Stimulated activated CD4-positive, alpha-beta T cell treated with anti-CD3 and anti-CD28 coated beads, Interleukin-12 subunit alpha, Interleukin-12 subunit beta, amount 100 ng/mL, for 4 hours (primary cell): ENCODE measurements around the gene SNX9.
"Not testable (repeated sequence)": the region's sequence is repeated elsewhere in the genome, so short reads cannot be mapped to it uniquely, and the experiment has no call there.

Source experiments
- DNase-seq: peaks from one replicate; pipeline ENCODE4 v3.0.0-alpha.2; 2020

The SNX9 gene

DNA sequence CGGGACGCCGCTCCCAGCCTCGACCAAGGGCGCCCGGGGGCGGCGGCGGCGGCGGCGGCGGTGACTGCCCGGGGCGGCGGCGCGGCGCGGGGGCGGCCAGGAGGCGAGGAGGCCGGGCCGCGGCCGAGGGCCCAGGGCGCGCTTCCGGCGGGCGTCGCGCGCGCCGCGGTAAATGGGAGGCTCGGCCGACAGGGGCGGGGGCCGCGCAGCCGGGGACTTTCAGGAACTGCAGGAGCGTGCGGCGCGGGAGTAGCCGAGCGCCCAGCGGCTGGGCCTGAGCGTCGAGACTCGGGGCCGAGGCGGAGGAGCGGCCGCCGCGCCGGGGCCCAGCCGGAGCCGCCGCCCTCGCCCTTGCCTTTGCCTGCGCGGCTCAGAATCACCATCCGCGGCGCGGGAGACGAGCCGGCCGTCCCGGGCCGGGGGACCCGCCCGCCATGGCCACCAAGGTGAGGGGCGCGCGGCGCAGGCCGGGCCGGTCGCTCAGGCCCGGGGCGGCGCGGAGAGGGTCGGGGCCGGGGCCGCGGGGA, at the start of gene SNX9:
SNX9 (plus strand) TSS at position 246 of the 527 bp plus-strand sequence; CDS start at position 435, 189 bp downstream.
- peak; percentile 59 for DNase-seq

DNA sequence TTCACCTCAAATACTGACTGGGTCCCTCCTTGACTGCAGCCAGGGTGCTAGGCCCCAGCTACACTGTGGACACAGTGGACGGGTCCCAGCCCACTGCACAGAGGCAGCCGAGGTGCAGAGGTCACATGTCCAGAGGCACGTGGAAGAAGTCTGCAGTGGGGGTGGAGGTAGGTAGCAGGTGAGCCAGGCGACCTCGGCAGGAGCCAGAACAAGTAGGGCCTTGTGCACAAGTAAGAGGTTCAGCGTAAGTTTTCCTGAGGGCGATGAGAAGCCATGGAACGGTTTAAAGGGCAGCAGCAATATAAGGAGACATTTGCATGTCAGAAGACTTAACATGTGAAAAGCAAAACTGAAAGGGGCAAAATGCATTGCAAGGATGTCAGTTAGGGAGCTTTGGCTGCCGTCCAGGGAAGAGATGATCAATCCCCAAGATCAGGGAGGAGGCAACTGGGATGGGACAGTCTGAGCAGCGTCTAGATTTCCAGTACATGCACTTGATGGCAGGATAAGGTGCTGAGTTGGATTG, 49.7 kb upstream of the SNX9 start:
- no peak for DNase-seq

GRCh38 chr6:157774153-157775135, 48.6 kb upstream of the SNX9 start:
- no peak for DNase-seq

DNA sequence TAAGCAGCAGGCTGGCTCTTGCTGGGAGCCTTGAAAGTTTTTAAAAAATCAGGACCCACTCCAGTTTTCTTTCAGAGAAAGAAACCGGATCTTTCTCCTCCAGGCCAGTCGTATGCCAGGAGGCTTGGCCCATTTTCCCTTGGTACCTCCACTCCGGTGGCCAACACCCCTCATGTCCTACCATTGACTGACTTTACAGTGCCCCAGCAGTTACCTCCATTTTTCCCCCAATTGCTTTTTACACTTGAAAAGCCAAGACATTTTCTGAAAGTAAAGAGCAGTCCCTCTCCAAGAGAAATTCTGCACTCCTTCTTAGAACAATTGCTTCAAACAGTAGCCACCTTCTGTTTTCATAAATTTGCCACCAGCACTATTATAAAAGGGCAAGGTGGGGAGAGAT, 47.7 kb upstream of the SNX9 start:
- DNase-seq, result no peak

DNA sequence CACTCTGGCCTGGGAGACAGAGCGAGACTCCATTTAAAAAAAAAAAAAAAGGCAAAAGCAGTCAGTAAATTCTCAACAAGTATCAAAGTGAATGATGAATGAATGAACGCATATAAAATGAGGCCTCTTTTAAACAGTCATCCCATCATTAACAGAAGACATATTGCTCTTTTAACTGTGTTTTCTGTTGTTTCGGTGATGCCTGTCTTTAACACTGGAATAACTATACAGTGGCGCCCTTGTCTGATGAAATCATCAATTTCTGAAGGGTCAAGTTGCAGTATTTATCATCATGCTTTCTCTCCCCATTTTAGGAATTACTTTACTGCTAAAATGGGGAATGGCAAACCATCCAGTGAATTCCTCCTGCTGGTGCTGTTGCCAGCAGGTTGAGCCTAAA, 45.7 kb upstream of the SNX9 start:
- no peak for DNase-seq

DNA sequence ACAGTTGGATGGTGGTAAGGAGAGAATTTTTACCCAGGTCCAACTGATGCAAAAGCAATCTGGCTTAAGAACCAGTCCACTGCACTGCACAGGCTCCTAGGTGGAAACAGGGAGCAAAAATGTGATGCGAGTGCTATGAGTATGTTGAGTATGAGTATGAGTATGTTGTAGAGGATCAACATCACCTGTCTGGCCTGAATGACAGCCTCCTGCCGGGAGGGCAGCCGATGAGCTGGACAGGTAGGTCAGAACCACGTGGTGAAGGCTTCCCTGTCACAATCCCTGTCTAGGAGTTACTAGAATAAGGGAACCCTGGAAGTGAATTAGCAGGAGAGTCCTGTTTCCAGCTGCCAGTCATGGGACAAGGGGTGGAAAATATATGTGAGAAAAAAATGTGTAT, 44.3 kb upstream of the SNX9 start:
- no peak for DNase-seq

DNA sequence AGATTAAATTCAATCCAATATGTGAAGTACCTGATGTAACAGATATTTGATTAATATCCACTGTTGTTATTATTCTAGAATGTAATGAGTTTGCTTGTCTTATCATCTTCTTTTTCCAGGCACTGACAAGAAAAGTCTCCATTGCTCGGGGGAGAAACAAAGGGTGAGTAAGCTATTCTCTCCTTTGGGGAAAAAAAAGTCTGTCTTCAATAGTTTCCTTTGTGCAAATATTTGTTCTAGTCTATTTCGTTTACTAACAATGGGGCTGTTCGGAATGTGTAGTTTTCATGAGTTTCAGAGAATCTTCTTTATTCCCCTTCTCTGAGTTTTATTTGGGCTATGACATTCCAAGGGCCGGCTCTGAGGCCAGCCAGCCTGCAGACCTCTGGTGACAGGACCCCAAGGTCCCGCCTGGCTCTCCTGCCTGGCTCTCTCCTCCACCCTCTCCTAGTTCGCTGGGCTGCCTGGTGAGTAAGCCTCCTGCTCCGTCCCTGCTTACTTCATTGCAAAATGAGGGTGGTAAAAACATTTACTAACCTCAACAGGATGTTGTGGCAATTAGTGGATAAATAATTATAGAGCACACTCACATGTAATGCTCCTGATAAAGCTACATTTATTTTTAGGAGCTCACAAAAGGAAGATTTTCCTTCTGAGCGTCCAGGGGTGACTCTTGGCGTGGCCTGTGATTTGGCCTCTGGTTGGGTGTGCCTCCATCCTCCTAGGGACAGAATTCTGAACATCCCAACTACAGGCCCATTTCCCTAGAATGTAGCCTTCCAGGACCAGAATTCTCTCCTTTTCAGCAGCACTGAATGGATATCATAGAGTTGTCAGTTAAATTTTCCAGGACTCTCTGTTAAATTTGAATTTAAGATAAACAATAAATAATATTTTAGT, 43.1 kb upstream of the SNX9 start:
- no peak for DNase-seq

GRCh38 chr6:157785636-157786035, 37.4 kb upstream of the SNX9 start:
- no peak for DNase-seq

DNA sequence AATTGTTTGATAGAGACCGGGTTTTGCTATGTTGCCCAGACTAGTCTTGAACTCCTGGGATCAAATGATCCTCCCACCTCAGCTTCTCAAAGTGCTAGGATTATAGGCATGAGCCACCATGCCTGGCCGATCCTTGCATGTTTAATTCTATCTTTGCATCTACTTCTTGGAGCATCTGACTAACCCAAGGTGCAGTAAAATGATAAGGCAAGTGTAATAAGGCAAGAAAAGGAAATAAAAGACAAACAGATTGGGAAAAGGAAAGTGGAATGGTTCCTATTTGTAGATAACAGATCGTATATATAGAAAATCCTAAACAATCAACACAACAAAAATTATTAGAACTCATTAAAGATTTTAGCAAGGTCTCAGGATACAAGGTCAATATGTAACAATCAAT, 36.8 kb upstream of the SNX9 start:
- no peak for DNase-seq

GRCh38 chr6:157787080-157787479, 36.0 kb upstream of the SNX9 start:
- no peak for DNase-seq

DNA sequence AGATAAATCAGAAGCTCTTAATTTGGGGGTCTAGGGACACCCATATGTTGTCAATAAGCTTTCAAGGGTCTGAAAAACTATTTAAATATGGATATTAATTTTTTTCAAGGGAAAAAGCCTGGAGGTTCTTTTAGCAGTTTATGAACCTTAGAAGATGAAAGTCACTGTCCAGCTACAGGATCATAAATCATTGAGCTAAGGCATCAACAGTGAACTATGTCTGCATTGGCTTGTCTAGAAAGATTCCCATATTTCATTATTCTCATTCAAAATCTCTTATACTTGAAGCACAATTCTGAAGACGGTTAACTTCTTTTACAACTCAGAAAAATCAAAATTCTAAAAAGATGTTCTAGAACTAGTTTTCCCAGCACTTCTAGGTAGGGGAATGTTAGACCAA, 34.9 kb upstream of the SNX9 start:
- DNase-seq, result no peak

DNA sequence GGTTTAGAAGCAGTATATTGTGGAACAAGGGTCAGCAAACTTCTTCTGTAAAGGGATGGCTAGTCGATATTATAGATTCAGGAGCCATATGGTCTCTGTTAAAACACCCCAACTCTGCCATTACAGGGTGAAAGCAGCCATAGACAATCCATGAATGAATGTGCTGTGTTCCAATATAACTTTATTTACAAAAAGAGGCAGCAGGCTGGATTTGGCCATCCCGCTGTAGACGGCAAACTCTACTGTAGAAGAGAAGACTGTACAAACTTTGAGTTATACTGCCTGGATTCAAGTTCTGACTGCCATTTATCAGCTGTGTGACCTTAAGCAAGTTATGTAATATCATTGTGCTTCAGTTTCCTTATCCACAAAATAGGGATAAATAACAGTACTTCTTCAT, 33.7 kb upstream of the SNX9 start:
- no peak for DNase-seq

DNA sequence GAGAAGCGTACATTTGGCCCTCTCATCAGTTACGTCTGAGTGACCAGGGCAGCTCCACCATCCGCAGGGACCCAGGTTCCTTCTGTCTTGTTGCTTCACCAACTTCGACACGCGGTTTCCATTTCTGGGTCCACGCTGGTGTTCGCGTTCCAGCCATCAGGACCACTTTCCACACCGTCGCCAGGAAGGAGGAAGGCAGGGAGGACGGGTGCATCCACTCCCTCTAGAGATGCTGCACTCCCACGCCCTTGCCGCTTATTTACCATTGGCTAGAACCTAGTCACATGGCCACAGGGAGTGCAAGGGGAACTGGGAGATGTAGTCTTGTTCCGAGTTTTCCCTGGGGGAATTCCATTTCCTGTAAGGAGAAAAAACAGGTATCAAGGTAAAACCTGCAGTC, 33.2 kb upstream of the SNX9 start:
- no peak for DNase-seq

- DNase-seq, result no peak
These were observed 32.4 kb upstream of the SNX9 start for GRCh38 chr6:157790548-157791160.

- no peak for DNase-seq
These were observed 31.6 kb upstream of the SNX9 start for GRCh38 chr6:157791450-157791849.

DNA sequence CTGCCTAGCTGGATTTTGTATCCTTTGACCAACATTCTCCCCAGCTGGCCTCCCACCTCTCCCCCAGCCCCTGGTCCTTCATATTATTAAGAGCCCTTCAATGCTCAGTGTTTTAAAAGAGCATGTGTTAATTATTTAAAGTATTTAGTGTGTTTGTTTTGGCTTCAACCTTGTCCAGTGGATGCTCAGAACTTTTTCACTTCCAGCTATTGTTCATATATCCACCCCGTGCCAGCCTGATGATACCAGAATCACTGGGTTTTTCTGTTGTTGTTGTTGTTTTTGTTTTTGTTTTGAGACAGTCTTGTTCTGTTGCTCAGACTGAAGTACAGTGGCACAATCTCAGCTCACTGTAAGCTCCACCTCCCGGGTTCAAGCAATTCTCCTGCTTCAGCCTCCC, 30.4 kb upstream of the SNX9 start:
- no peak for DNase-seq

DNA sequence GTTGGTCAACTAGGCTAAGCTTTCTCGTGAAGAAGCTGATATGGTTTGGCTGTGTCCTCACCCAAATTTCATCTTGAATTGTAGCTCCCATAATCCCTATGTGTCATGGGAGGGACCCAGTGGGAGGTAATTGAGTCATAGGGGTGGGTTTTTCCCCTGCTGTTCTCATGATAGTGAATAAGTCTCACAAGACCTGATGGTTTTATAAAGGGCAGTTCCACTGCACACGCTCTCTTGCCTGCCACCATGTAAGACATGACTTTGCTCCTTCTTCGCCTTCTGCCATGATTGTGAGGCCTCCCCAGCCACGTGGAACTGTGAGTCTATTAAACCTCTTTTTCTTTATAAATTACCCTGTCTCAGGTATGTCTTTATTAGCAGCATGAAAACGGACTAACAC, 29.0 kb upstream of the SNX9 start:
- DNase-seq, result not testable (repeated sequence)

DNA sequence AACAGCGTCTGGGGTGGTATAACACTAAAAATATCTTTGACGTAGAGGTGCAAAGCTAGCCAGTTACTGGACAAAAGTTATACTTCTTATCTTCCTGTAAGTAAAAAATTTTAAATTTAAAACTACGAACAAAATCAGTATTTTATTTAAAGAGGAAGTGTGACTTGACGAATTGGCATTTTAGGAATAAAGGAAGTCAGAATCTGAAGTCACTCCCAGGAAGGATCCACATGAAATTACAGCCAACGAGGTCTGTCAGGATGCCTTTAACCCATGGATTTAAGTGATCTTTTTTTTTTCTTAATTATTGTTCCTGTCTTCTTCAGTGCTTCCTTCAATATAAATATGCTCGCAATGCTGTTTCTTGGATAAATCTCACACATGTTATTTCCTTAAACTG, 27.2 kb upstream of the SNX9 start:
- no peak for DNase-seq

DNA sequence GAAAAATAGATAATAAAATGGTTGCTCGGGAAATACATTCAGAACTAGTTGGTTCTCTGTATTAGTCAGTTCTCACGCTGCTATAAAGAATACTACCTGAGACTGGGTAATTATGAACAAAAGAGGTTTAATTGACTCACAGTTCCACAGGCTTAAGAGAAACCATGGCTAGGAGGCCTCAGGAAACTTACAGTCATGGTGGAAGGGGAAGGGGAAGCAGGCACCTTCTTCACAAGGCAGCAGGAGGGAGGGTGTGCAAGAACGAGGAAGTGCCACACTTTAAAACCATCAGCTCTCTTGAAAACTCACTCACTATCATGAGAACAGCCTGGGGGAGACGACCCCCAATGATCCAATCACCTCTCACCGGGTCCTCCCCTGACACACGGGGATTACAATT, 24.2 kb upstream of the SNX9 start:
- peak; percentile 13 for DNase-seq

- not testable (repeated sequence) for DNase-seq
These were observed 23.5 kb upstream of the SNX9 start for GRCh38 chr6:157799561-157799960.

DNA sequence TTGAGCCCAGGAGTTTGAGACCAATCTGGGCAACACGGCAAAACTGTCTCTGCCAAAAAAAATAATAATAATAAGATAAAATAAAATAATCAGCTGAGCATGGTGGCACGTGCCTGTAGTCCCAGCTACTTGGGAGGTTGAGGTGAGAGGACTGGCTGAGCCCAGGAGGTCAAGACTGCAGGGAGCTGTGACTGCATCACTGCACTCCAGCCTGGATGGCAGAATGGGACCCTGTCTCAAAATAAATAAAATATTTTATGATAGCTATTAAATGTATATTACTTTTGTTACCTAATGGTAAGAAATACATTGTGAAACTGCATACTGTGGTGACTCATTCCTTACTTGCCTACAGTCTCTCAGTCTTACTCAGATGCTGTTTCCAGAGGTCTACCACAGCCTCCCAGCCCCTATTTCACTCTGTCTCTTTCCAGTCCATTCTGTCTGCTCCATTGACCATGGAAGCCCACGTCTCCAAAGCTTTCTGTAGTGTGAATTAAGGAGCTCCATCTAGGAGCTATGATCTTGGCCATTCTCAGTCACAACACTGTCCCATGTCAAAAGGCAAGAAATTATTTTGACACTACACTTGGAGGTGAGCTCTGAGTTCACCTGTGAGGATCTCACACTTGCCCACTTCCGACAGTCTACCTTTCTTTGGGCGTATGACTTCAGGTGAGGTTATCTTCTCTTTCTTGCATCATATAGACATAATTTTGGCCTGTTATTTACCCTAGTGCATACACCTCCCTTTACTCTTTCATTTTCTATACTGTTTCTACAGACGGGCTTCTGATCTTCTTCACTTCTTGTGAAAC, 22.4 kb upstream of the SNX9 start:
- peak; percentile 17 for DNase-seq
